ENCODE measurements around the gene SEMA3E. TPM values are rescaled to one million over a fixed set of nuclear protein-coding genes. Genes with fewer than 3 reads are reported as not detected.

Gene SEMA3E
- polyA plus RNA-seq, 3 donors: 1.7 to 2.8 (median 1.8) TPM

- DNase-seq (ENCODE audit: low read depth in 3 of 3, low spot score in 2 of 3): no peak
Measured at GRCh38 chr7:83643012-83643411, 5.9 kb downstream of the SEMA3E start.

- DNase-seq (ENCODE audit: low read depth in 3 of 3, low spot score in 2 of 3): no peak
Measured at GRCh38 chr7:83640731-83641537, 8.0 kb downstream of the SEMA3E start.

GRCh38 chr7:83640240-83640639, 8.7 kb downstream of the SEMA3E start:
- DNase-seq (ENCODE audit: low read depth in 3 of 3, low spot score in 2 of 3): no peak

- DNase-seq (ENCODE audit: low read depth in 3 of 3, low spot score in 2 of 3): no peak
Measured at GRCh38 chr7:83633516-83633915, 15.4 kb downstream of the SEMA3E start.

- DNase-seq (ENCODE audit: low read depth in 3 of 3, low spot score in 2 of 3): no peak
Measured at GRCh38 chr7:83629117-83629880, 19.6 kb downstream of the SEMA3E start.

DNA sequence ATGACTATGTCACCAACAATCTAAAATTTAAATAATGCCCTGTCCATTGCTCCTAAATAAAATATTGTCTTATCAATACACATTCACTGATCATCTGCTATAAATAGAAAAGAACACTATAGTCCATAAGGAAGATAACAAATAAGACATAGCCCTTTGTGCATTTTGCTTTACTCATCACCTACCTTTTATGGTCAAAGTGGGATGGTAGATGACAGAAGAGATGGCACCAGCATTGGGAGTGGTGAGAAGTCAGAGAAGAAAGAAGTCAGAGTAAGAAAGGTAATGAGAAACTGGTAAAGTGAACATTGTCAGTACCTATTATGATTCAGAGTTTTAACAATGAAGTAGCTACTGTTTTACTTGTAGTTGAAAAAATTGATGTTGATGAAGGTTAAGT, 31.1 kb downstream of the SEMA3E start:
- DNase-seq (ENCODE audit: low read depth in 3 of 3, low spot score in 2 of 3): no peak

GRCh38 chr7:83614112-83614511, 34.8 kb downstream of the SEMA3E start:
- no peak for DNase-seq (ENCODE audit: low read depth in 3 of 3, low spot score in 2 of 3)

DNA sequence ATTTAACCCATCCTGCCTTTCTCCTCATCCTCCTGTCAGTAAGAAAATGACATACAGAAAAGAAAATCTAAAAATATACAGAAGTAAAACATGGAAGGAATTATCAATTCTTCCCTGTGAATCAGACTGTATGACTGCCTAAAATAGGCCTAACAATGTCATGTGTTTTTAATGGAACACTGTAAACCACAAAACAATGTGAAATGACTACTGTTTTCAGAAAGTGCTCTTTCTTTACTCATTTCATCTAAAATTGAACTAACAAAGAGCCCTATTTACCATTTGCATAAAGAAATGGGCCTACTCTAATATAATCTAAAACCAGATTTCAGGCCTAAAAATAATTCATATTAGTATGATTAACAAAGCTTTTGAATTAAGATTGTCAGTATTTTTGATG, 35.7 kb downstream of the SEMA3E start:
- no peak for DNase-seq (ENCODE audit: low read depth in 3 of 3, low spot score in 2 of 3)

DNA sequence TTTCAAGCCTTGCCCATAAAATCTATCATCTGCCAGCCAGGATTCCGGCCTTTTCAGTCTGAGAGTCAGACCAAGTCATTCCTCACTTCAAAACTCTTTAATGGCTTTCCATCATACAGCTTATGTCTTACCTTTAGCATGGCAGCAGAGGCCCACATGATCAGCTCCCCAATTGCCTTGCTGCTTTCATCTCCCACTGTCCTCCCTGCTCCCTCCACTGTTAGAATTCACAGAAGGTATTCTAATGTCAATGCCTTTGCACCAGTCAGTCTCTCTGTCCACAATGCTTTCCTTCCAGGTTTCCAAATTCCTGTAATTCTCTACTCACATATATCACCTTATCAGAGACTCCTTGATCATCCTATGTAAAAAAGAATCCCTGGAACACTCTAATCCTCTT, 37.2 kb downstream of the SEMA3E start:
- no peak for DNase-seq (ENCODE audit: low read depth in 3 of 3, low spot score in 2 of 3)

- no peak for DNase-seq (ENCODE audit: low read depth in 3 of 3, low spot score in 2 of 3)
Measured at GRCh38 chr7:83610649-83611304, 38.2 kb downstream of the SEMA3E start.

- no peak for DNase-seq (ENCODE audit: low read depth in 3 of 3, low spot score in 2 of 3)
Measured at GRCh38 chr7:83608716-83609115, 40.2 kb downstream of the SEMA3E start.

DNA sequence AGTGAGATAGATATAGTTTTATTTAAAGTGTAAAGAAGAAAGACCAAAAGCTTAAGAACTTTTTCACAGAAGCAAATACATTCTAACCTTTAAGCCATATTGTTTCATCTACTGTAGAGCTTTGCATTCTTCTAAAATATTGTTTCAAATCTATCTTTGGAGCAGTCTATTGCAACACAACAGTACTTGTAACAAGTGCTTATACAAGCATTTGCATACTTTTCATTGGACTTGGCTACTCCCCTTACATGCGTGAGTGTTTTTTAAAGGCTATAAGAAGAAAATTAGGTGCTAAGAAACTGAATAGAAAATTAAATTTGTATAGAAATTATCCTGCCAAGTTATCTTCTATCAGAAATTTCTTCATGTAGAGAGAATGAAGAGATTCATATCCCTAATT, 45.3 kb downstream of the SEMA3E start:
- DNase-seq (ENCODE audit: low read depth in 3 of 3, low spot score in 2 of 3): no peak

- DNase-seq (ENCODE audit: low read depth in 3 of 3, low spot score in 2 of 3): no peak
Measured at GRCh38 chr7:83599131-83599530, 49.8 kb downstream of the SEMA3E start.

DNA sequence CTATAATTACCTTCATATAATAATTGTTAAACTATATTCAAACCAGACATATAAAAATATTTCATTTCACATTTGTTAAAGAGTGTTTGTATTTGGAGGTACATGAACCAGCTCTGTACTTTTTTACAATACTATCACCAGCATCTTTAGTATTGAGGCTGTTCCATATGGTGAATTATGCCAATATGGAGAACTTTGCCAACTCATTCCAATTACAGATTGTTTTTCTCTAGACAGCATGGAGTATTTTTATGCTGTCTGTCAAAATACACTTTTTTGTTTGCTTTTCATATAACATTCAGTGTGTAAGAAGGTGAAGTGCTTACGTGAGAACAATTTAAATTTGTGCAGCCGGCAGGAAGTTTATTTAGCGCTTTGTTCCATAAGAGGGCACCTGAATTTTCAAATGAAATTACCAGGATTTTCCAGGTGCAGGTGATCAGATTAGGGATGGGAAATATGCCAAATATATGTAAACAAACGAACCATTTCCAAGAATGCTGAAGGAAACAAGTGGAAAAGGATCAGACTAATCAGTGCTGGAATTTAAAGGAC, 54.9 kb downstream of the SEMA3E start:
- no peak for DNase-seq (ENCODE audit: low read depth in 3 of 3, low spot score in 2 of 3)

DNA sequence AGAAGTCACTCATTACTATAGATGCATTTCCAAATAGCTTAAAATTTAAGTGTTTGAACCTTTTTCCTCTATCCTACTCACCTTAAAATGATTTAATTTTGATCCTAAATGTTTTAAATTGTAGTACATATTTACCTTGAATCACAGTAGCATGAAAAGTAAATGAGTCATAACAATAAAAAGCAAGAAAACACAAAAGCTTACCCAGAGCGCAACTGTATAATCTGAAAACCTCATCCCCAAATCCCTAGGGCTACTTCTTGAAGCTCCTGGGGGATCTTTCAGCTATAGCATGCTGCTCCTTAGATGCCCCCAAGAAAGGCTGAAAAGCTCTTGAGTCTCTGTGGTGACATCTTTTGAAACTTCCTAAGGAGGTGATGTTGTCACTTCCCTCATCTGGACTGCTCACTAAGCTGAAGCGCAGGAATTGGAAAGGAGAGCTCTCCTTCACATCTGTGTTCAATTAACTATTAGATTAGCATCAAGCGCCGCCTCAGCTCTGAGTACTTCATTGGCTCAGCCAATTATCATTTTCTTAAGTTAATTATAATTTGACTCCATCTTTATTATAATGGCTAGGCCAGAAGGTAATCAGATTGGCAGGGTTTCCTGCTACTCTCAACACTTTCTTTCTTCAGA, 60.2 kb downstream of the SEMA3E start:
- no peak for DNase-seq (ENCODE audit: low read depth in 3 of 3, low spot score in 2 of 3)

DNA sequence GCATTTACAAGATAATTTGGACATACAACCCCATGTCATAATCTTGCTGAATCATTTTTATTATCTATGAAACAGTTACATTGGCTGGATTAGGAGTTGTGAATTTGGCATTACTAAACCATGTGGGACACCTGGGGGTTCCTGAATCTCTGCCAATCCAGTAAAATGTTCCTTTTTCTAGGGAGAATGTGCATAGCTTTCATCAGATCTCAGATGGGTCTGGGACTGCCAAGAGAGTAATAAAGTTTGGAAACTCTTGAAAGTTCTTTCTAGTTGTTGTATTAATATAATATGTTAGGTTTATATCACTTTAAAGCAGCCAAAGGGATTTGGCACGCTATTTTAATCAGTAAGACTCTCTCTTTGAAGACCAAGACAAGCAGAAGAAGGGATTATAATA, 62.7 kb downstream of the SEMA3E start:
- DNase-seq (ENCODE audit: low read depth in 3 of 3, low spot score in 2 of 3): no peak

GRCh38 chr7:83581667-83582435, 67.1 kb downstream of the SEMA3E start:
- DNase-seq (ENCODE audit: low read depth in 3 of 3, low spot score in 2 of 3): no peak

DNA sequence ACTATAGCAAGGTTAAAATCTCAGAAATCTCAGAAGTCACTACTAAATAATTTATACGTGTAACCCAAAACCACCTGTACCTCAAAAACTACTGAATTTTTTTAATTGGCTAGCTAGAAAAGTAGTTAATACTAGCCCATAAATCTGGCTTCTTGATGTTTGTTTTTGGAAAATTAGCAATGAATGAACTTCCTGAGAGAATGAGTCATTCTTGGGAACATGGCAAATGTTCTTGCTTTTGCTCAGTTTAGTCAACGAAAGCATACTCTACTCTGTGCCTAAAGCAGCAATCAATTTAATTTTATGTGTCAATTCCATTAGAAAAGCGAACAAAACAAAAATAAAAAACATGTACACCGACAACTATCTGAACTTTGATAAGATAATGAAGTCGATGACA, 69.2 kb downstream of the SEMA3E start:
- no peak for DNase-seq (ENCODE audit: low read depth in 3 of 3, low spot score in 2 of 3)

- no peak for DNase-seq (ENCODE audit: low read depth in 3 of 3, low spot score in 2 of 3)
Measured at GRCh38 chr7:83575436-83575835, 73.5 kb downstream of the SEMA3E start.

- DNase-seq (ENCODE audit: low read depth in 3 of 3, low spot score in 2 of 3): no peak
Measured at GRCh38 chr7:83574616-83575015, 74.3 kb downstream of the SEMA3E start.
